Panc1 (cell line): Measurements from ENCODE around the gene WWOX. TPM values are rescaled to one million over a fixed set of nuclear protein-coding genes. Genes with fewer than 3 reads are reported as not detected.

Source experiments
- ATAC-seq: fragments of 200-7000 bp; cut with Tn5 transposase; 2 replicates; pipeline ENCODE4 v1.9.1; 2020; ENCODE audit warnings: mild to moderate bottlenecking, moderate library complexity
- BruUV-seq: library from RNA; stranded (reverse); fragments of 400-500 nt; replicated peaks from 2 replicates; lab custom pipeline; 2021; lab: Mats Ljungman, UMichigan
- CTCF ChIA-PET: fragments of 300-600 bp; sonication (Branson Sonifier 250); formaldehyde crosslinking; loops from one replicate; lab custom pipeline; 2022; ENCODE audit warnings: antibody characterized with exemption; lab: Charles Lee
- POLR2A ChIA-PET: fragments of 300-600 bp; sonication (Branson Sonifier 250); formaldehyde crosslinking; loops from one replicate; lab custom pipeline; 2022; ENCODE audit warnings: antibody characterized with exemption; lab: Charles Lee
- DNase-seq: peaks from one replicate; pipeline ENCODE4 v3.0.0-alpha.2; 2010; ENCODE audit warnings: low read depth, low spot score
- H3K27ac ChIP-seq: 2 replicates; pipeline ENCODE4 v1.5.1; 2011; ENCODE audit warnings: mild to moderate bottlenecking, low read length, inconsistent platforms
- H3K27me3 ChIP-seq: fragments of 200-500 bp; sonication (Bioruptor generic); 2 replicates; pipeline ENCODE4 v1.6.0; 2014; ENCODE audit warnings: low read length, inconsistent platforms; ENCODE audit not compliant: control insufficient read depth, insufficient read depth
- H3K36me3 ChIP-seq: fragments of 200-500 bp; sonication (Bioruptor generic); 2 replicates; pipeline ENCODE4 v1.5.1; 2014; ENCODE audit warnings: inconsistent platforms, mild to moderate bottlenecking, low read length, moderate library complexity; ENCODE audit not compliant: control insufficient read depth, insufficient read depth
- H3K4me1 ChIP-seq: 2 replicates; pipeline ENCODE4 v1.5.1; 2011; ENCODE audit warnings: inconsistent platforms, mild to moderate bottlenecking, low read length, moderate library complexity; ENCODE audit not compliant: control insufficient read depth, insufficient read depth
- H3K4me3 ChIP-seq, 2 experiments: 2 replicates each; pipeline ENCODE4 v1.5.1; 2011 to 2012; ENCODE audit warnings: low read depth in 2 of 2, low read length in 2 of 2, mild to moderate bottlenecking in 2 of 2, inconsistent platforms in 1 of 2, moderate library complexity in 1 of 2
- H3K9me3 ChIP-seq: fragments of 200-500 bp; sonication (Bioruptor generic); 2 replicates; pipeline ENCODE4 v1.5.1; 2014; ENCODE audit warnings: low read depth, mild to moderate bottlenecking, inconsistent platforms, low read length, moderate library complexity; ENCODE audit not compliant: control insufficient read depth, insufficient read depth
- CTCF ChIP-seq: fragments of 450-650 bp; IDR thresholded peaks from 2 replicates; pipeline ENCODE4 v1.5.1; 2017; ENCODE audit warnings: mild to moderate bottlenecking
- POLR2AphosphoS5 ChIP-seq: IDR thresholded peaks from 2 replicates; pipeline ENCODE4 v1.6.1; 2012; ENCODE audit warnings: mild to moderate bottlenecking, low read depth, low read length, moderate library complexity
- SIN3A ChIP-seq: IDR thresholded peaks from 2 replicates; pipeline ENCODE4 v1.6.1; 2012; ENCODE audit warnings: low read depth, mild to moderate bottlenecking, low read length, moderate library complexity, borderline replicate concordance; ENCODE audit not compliant: insufficient read depth
- TCF7L2 ChIP-seq: IDR thresholded peaks from 2 replicates; pipeline ENCODE4 v1.6.1; 2011; ENCODE audit warnings: mild to moderate bottlenecking, low read depth, low read length, inconsistent platforms
- in situ Hi-C: cut with HindIII; loops from 2 replicates; pipeline ENCODE4 v1.10.0; 2016; ENCODE audit warnings: low sequenced_read_pairs, low pct_unique_long_range_greater_than_20kb
- intact Hi-C: fragments of 100-400 bp; cut with micrococcal nuclease; formaldehyde crosslinking; loops from one replicate; pipeline ENCODE4 v1.10.0; 2022; ENCODE audit not compliant: unreplicated experiment
- total RNA-seq: library from RNA; stranded (reverse); gene quantifications from one replicate; pipeline ENCODE4 v1.2.1, GENCODE V29; 2021; ENCODE audit not compliant: unreplicated experiment
- TF ChIP-seq, protein P1 (sequence below), 2 experiments: IDR thresholded peaks; 2 replicates each; pipeline ENCODE4 v1.6.1; 2011 to 2012; ENCODE audit warnings: low read depth in 2 of 2, control low read depth in 1 of 2, low read length in 1 of 2, mild to moderate bottlenecking in 1 of 2, moderate library complexity in 1 of 2; ENCODE audit not compliant: insufficient read depth in 1 of 2

The WWOX gene
- total RNA-seq, 1 experiment from 2014 or later, result 12.5 TPM

DNA sequence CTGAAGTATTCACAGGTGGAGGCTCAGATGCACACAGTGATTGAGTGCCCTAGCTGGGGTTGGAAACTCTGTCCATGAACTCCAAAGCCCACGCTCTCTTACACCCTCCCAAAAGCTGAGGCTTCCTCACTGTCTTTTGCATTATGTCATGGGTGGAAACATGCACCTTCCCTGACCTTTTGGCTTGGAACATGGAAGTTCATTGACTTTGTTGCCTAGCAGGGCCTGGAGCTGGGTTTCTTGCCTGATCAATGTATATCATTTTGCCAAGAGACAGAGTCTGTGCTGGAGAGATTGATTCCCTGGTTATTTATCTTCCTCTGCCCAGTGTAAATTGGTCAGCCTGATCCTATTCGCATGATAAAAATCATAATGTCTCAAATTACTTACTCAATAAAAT, 942.7 kb downstream of the WWOX start:
- no peaks in the 10 kb centered on the region for H3K27me3 ChIP-seq
- H3K4me1 ChIP-seq, result no peaks in the 10 kb centered on the region
- H3K9me3 ChIP-seq, result no peaks in the 10 kb centered on the region
- no TSS peak for BruUV-seq
- no peaks in the 10 kb centered on the region for H3K36me3 ChIP-seq
- CTCF ChIA-PET, result no interaction called here
- ATAC-seq (no peak), DNase-seq (no peak)
- POLR2A ChIA-PET, result no interaction called here
- in situ Hi-C loops, result no loop called here
- TF ChIP-seq TCF7L2 (no peak), CTCF (no peak), POLR2AphosphoS5 (no peak), SIN3A (no peak)
- no peak overlapping the region for H3K27ac ChIP-seq
- no peak overlapping the region for H3K4me3 ChIP-seq
- intact Hi-C loops, result no loop called here

- BruUV-seq, result no TSS peak
Observed at GRCh38 chr16:79042886-79043285, 943.4 kb downstream of the WWOX start.

More at GRCh38 chr16:79042886-79043285, 943.4 kb downstream of the WWOX start:
- Histone ChIP-seq H3K4me3 (no peak overlapping the region), H3K36me3 (no peaks in the 10 kb centered on the region), H3K27ac (no peak overlapping the region), H3K4me1 (no peaks in the 10 kb centered on the region), H3K9me3 (no peaks in the 10 kb centered on the region), H3K27me3 (no peaks in the 10 kb centered on the region)
- TF ChIP-seq POLR2AphosphoS5 (no peak), SIN3A (no peak), TCF7L2 (no peak), CTCF (no peak)
- TF ChIP-seq, protein P1, sequence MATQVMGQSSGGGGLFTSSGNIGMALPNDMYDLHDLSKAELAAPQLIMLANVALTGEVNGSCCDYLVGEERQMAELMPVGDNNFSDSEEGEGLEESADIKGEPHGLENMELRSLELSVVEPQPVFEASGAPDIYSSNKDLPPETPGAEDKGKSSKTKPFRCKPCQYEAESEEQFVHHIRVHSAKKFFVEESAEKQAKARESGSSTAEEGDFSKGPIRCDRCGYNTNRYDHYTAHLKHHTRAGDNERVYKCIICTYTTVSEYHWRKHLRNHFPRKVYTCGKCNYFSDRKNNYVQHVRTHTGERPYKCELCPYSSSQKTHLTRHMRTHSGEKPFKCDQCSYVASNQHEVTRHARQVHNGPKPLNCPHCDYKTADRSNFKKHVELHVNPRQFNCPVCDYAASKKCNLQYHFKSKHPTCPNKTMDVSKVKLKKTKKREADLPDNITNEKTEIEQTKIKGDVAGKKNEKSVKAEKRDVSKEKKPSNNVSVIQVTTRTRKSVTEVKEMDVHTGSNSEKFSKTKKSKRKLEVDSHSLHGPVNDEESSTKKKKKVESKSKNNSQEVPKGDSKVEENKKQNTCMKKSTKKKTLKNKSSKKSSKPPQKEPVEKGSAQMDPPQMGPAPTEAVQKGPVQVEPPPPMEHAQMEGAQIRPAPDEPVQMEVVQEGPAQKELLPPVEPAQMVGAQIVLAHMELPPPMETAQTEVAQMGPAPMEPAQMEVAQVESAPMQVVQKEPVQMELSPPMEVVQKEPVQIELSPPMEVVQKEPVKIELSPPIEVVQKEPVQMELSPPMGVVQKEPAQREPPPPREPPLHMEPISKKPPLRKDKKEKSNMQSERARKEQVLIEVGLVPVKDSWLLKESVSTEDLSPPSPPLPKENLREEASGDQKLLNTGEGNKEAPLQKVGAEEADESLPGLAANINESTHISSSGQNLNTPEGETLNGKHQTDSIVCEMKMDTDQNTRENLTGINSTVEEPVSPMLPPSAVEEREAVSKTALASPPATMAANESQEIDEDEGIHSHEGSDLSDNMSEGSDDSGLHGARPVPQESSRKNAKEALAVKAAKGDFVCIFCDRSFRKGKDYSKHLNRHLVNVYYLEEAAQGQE (IDR thresholded peaks at IDR 0.05; ENCODE audit: insufficient read depth in 1 of 2, low read depth in 2 of 2, low read length in 1 of 2), result no peak
- intact Hi-C loops (no loop called here), in situ Hi-C loops (no loop called here)
- ChIA-PET CTCF (no interaction called here), POLR2A (interaction anchor here (0.6 kb wide), 1 partner anchor 295 kb away, joined by 7 read pairs; no protein-coding TSS in a partner anchor)
- DNase-seq (no peak), ATAC-seq (no peak)
